A673 (cell line): ENCODE results near the gene BIVM. TPM values are rescaled to one million over a fixed set of nuclear protein-coding genes. Genes with fewer than 3 reads are reported as not detected.
A peak's percentile ranks its signal among the peaks of the same experiment; 100 is the strongest.

Source experiments
- BruUV-seq: library from RNA; stranded (reverse); fragments of 400-500 nt; replicated peaks from 2 replicates; lab custom pipeline; 2021; lab: Mats Ljungman, UMichigan
- CTCF ChIA-PET: fragments of 300-600 bp; sonication (Branson Sonifier 250); formaldehyde crosslinking; loops from one replicate; lab custom pipeline; 2022; ENCODE audit warnings: antibody characterized with exemption; lab: Charles Lee
- POLR2A ChIA-PET: fragments of 300-600 bp; sonication (Branson Sonifier 250); formaldehyde crosslinking; loops from one replicate; lab custom pipeline; 2022; ENCODE audit warnings: antibody characterized with exemption; ENCODE audit not compliant: low non-redundant PET; lab: Charles Lee
- DNase-seq: peaks from one replicate; pipeline ENCODE4 v3.0.0-alpha.2; 2015; ENCODE audit warnings: low spot score
- H3K27ac ChIP-seq: fragments of 200-600 bp; sonication (generic); 2 replicates; pipeline ENCODE4 v1.5.1; 2016; ENCODE audit warnings: mixed run types, low read depth, mild to moderate bottlenecking, mixed read lengths, antibody characterized with exemption, low read length; ENCODE audit not compliant: poor library complexity, severe bottlenecking
- H3K27me3 ChIP-seq: fragments of 200-600 bp; sonication (generic); replicated peaks from 2 replicates; pipeline ENCODE4 v1.6.1; 2017; ENCODE audit warnings: mixed run types, low read depth, mild to moderate bottlenecking, mixed read lengths, antibody characterized with exemption, low read length; ENCODE audit not compliant: insufficient read depth, poor library complexity
- H3K36me3 ChIP-seq: fragments of 200-600 bp; sonication (generic); 2 replicates; pipeline ENCODE4 v1.6.1; 2016; ENCODE audit warnings: mixed run types, mild to moderate bottlenecking, mixed read lengths, antibody characterized with exemption, low read length; ENCODE audit not compliant: insufficient read depth, poor library complexity, severe bottlenecking
- H3K4me1 ChIP-seq: fragments of 200-600 bp; sonication (generic); 2 replicates; pipeline ENCODE4 v1.6.1; 2017; ENCODE audit warnings: mixed run types, mild to moderate bottlenecking, mixed read lengths, antibody characterized with exemption, low read length; ENCODE audit not compliant: insufficient read depth, poor library complexity, severe bottlenecking
- H3K4me3 ChIP-seq: fragments of 200-600 bp; sonication (generic); 2 replicates; pipeline ENCODE4 v1.5.1; 2016; ENCODE audit warnings: low read depth, mixed run types, mild to moderate bottlenecking, mixed read lengths, low read length; ENCODE audit not compliant: poor library complexity, severe bottlenecking
- H3K9me3 ChIP-seq: fragments of 200-600 bp; sonication (generic); 2 replicates; pipeline ENCODE4 v1.6.1; 2016; ENCODE audit warnings: mixed run types, low read depth, mild to moderate bottlenecking, mixed read lengths, antibody characterized with exemption, low read length; ENCODE audit not compliant: poor library complexity, severe bottlenecking
- EZH2 ChIP-seq: fragments of 200-600 bp; sonication (generic); IDR thresholded peaks from 2 replicates; pipeline ENCODE4 v1.6.1; 2017; ENCODE audit warnings: borderline replicate concordance, low read depth, mild to moderate bottlenecking, mixed read lengths, antibody characterized with exemption, low read length; ENCODE audit not compliant: poor library complexity, severe bottlenecking
- intact Hi-C: fragments of 100-400 bp; cut with micrococcal nuclease; formaldehyde crosslinking; loops from one replicate; pipeline ENCODE4 v1.10.0; 2022; ENCODE audit not compliant: unreplicated experiment
- total RNA-seq: library from RNA; stranded (reverse); gene quantifications from 2 replicates; pipeline ENCODE4 v1.2.3, GENCODE V29; 2021
- TF ChIP-seq, protein P1 (sequence below): fragments of 300-800, 200-600 bp; sonication (generic); conservative IDR thresholded peaks from 2 replicates; pipeline ENCODE4 v1.5.1; 2017; ENCODE audit warnings: low read depth, mild to moderate bottlenecking, antibody characterized with exemption, low read length, moderate library complexity, mixed read lengths

BIVM gene
- total RNA-seq, 1 experiment from 2014 or later: 19.5 TPM

DNA sequence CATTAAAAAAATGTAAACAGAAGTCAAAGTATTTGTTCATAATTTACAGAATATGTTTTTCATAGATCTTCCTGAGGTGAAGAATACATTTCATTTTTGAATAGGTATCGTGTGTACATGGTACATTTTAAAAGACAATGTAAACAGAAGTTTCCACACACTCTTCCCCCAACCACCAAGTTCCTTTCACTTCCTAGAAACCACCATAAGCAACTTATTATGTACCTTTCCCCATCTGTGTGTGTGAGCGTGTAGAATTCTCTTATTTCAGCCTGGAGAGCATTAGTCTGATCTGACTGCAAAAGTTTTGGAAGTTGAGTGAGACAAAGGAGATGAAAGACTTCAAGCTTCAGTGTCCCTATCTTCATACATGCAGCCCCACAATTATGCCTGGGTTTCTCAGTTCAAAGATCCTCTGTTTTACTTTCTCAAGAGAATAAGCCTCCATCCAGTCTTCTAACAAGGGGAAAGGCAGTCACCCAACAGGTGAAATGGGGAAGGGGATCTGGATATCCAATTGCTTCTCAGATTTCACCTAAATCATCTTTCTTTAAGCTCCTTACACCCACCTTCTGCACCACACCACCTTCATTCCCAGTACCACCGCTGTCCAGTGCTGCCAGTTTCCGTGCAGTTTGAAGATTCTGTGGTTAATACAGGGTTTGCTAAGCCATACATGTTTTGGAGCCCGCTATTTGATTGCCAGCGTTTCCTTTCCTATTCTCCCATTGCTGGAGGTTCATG lies 27.4 kb upstream of the BIVM start:
- peaks cover 9% of the 10 kb centered on the region for H3K36me3 ChIP-seq
- intact Hi-C loops: loop anchor here (2.0 kb wide), 1 partner anchor 75 kb away; the partner anchor contains the start of gene ERCC5
- POLR2A ChIA-PET: no interaction called here

DNA sequence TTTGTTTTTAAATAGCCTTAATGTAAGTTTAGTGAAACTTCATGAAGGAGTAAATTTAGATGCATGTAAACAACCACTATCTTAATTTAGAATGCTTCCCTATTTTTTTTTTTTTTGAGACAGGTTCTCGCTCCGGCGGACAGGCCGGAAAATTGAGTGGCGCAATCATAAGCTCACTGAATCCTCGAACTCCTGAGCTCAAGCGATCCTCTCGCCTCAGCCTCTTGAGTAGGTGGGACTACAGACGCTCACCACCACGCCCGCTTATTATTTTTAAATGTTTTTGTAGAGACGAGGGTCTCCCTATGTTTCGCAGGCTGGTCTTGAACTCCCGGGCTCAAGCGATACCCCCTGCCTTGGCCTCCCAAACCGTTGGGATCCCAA lies 26.9 kb upstream of the BIVM start:
- POLR2A ChIA-PET: no interaction called here
- BruUV-seq: no TSS peak
- peaks cover 19% of the 10 kb centered on the region for H3K4me1 ChIP-seq
- no peak overlapping the region for H3K27ac ChIP-seq
- H3K36me3 ChIP-seq: peaks cover 4% of the 10 kb centered on the region
- no peaks in the 10 kb centered on the region for H3K9me3 ChIP-seq
- CTCF ChIA-PET: no interaction called here
- no peak for DNase-seq
- H3K4me3 ChIP-seq: peak overlapping the region; percentile 94
- TF ChIP-seq, protein P1, sequence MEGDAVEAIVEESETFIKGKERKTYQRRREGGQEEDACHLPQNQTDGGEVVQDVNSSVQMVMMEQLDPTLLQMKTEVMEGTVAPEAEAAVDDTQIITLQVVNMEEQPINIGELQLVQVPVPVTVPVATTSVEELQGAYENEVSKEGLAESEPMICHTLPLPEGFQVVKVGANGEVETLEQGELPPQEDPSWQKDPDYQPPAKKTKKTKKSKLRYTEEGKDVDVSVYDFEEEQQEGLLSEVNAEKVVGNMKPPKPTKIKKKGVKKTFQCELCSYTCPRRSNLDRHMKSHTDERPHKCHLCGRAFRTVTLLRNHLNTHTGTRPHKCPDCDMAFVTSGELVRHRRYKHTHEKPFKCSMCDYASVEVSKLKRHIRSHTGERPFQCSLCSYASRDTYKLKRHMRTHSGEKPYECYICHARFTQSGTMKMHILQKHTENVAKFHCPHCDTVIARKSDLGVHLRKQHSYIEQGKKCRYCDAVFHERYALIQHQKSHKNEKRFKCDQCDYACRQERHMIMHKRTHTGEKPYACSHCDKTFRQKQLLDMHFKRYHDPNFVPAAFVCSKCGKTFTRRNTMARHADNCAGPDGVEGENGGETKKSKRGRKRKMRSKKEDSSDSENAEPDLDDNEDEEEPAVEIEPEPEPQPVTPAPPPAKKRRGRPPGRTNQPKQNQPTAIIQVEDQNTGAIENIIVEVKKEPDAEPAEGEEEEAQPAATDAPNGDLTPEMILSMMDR: no peak
- TF ChIP-seq EZH2: no peak
- intact Hi-C loops: loop anchor here (2.0 kb wide), 1 partner anchor 75 kb away; the partner anchor contains the start of gene ERCC5
- no peaks in the 10 kb centered on the region for H3K27me3 ChIP-seq

More for the DNA sequence above, 27.4 kb upstream of the BIVM start:
- TF ChIP-seq, protein P1: no peak
- no peak for TF ChIP-seq EZH2
- CTCF ChIA-PET: no interaction called here
- Histone ChIP-seq H3K27me3 (no peaks in the 10 kb centered on the region), H3K27ac (no peak overlapping the region), H3K9me3 (no peaks in the 10 kb centered on the region), H3K4me1 (peaks cover 19% of the 10 kb centered on the region), H3K4me3 (no peak overlapping the region)
- no peak for DNase-seq
- BruUV-seq: TSS peak; percentile 24

DNA sequence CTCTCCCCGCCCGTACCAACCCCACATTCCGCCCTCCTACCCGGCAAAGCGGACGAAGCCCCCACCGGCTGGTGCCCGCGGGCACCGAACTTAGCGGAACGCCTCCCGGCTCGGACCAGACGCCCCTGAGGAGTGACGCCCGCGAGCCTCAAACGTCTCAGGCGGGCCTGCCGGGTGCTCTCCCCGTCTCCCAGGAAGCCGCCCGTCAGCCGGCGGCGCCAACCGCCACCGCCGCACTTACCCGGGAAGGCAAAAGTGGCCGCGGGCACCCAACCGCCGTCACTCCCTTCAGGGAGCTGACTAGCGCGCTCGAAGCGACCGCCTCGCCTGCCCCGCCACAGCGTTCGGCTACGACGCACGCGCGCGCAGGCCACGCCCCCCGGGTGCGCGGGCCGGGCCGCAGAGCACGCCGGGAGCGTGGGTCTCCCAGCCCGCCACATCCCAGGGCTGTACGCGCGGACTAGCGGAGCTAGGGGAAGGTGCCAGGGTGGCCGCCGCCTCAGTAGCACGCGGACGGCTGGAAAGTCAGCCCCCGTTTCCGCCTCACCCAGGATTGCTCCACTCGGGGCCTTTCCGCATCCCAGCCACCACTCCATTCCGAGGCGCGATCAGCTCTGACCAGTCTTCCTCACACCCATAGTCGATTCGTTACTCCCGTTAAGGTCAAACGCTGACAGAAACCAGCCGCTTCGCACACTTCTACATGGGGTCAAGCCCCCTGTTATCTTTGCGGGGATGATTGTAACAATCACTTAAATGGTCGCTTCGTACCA lies 25.3 kb upstream of the BIVM start, which contains the start of gene TEX30:
Gene TEX30 (minus strand): TSS at position 346 of the 773 bp plus-strand sequence. CDS start 3,760 bp downstream, outside the sequence.
- H3K4me3 ChIP-seq: peak within 1 kb of the TSS; percentile 94
- peak; percentile 94 for DNase-seq
- no peaks in the 10 kb centered on the region for H3K27me3 ChIP-seq
- no peaks in the 10 kb centered on the region for H3K9me3 ChIP-seq
- intact Hi-C loops: loop anchor here (2.0 kb wide), 1 partner anchor 73 kb away; the partner anchor contains the start of gene ERCC5
- POLR2A ChIA-PET: interaction anchor here (0.5 kb wide), 1 partner anchor 161 kb away, joined by 3 read pairs; no protein-coding TSS in a partner anchor
- H3K4me1 ChIP-seq: peaks cover 19% of the 10 kb centered on the region
- H3K27ac ChIP-seq: peak within 1 kb of the TSS; percentile 90
- CTCF ChIA-PET: interaction anchor here (0.6 kb wide), 1 partner anchor 81 kb away, joined by 4 read pairs; no protein-coding TSS in a partner anchor
- TF ChIP-seq EZH2: no peak
- TF ChIP-seq, protein P1: no peak
- no TSS peak for BruUV-seq
- H3K36me3 ChIP-seq: no peaks in the 10 kb centered on the region
